Stimulated activated CD8-positive, alpha-beta memory T cell treated with anti-CD3 and anti-CD28 coated beads, Interleukin-4, amount 100 ng/mL, for 4 hours (primary cell): ENCODE data around the gene FIZ1.

ENCODE experiments used
- DNase-seq, 2 donors: peaks; one replicate each; pipeline ENCODE4 v3.0.0-alpha.2; 2020; ENCODE audit warnings: low read depth in 2 of 2, low spot score in 1 of 2

The FIZ1 gene

DNA sequence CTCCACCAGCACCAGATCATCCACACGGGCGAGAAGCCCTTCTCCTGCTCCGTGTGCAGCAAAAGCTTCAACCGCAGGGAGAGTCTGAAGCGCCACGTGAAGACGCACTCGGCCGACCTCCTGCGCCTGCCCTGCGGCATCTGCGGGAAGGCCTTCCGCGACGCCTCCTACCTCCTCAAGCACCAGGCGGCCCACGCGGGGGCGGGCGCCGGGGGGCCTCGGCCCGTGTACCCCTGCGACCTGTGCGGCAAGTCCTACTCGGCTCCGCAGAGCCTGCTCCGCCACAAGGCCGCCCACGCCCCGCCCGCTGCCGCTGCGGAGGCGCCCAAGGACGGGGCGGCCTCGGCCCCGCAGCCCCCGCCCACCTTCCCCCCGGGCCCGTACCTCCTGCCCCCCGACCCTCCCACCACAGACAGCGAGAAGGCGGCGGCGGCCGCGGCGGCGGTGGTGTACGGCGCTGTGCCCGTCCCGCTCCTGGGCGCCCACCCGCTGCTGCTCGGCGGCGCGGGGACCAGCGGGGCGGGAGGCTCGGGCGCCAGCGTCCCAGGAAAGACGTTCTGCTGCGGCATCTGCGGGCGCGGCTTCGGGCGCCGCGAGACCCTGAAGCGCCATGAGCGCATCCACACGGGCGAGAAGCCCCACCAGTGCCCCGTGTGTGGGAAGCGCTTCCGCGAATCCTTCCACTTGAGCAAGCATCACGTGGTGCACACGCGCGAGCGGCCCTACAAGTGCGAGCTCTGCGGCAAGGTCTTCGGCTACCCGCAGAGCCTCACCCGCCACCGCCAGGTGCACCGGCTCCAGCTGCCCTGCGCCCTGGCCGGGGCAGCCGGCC is 15.6 kb upstream of the FIZ1 start:
- no peak for DNase-seq

DNA sequence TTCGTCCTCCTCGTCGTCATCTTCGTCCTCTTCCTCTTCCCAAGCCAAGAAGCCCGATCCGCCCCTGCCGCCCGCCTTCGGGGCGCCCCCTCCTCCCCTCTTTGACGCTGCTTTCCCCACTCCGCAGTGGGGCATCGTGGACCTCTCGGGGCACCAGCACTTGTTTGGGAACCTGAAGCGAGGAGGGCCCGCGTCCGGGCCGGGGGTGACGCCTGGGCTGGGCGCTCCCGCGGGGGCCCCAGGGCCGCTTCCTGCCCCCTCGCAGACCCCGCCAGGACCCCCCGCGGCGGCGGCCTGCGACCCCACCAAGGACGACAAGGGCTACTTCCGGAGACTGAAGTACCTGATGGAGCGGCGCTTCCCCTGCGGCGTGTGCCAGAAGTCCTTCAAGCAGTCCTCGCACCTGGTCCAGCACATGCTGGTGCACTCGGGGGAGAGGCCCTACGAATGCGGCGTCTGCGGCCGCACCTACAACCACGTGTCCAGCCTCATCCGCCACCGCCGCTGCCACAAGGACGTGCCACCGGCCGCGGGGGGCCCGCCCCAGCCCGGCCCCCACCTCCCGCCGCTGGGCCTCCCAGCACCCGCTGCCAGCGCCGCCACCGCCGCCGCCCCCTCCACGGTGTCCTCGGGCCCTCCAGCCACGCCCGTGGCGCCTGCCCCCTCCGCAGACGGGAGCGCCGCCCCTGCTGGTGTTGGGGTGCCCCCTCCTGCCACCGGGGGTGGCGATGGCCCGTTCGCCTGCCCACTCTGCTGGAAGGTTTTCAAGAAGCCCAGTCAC is 14.8 kb upstream of the FIZ1 start:
- no peak for DNase-seq

DNA sequence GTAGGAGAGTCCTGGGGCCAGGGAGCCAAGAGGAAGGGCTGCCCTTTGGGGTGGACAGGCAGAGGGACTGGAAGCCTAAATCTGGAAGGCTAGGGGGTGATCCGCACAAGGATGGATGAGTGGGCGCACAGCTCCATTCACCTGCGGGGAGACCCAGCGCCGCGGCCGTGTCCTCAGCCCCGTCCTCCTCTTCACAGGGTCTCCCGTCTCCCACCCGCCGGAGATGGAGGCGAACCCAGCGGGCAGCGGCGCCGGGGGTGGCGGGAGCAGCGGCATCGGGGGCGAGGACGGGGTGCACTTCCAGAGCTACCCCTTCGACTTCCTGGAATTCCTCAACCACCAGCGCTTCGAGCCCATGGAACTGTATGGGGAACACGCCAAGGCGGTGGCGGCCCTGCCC is 14.1 kb upstream of the FIZ1 start:
- no peak for DNase-seq

DNA sequence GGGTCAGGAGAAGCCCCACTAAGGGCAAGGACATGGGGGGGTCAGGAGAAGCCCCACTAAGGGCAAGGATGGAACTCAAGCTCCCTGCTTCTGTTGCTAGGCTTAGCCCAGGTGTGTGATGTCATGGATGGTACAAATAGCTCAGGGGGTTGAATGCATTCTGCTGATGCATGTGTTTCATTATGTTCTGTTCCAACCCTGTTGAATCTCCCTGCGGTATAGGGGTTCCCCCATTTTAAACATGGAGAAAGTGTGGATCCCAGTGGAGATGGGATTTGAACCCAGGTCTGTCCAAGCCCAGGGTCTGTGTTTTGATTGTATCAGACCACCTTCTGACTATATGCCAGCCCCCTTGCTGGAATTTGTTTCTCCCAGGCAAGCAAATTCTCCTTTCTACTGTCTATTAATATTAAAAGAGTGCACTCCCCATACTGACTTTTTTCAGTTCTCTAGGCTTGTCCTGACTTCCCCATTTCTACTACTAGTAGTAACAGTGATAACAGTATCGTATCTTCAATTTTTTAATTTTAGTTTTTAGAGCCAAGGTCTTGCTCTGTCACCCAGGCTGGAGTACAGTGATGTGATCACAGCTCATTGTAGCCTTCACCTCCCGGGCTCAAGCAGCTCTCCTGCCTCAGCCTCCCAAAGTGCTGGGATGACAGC is 12.8 kb upstream of the FIZ1 start:
- no peak for DNase-seq

DNA sequence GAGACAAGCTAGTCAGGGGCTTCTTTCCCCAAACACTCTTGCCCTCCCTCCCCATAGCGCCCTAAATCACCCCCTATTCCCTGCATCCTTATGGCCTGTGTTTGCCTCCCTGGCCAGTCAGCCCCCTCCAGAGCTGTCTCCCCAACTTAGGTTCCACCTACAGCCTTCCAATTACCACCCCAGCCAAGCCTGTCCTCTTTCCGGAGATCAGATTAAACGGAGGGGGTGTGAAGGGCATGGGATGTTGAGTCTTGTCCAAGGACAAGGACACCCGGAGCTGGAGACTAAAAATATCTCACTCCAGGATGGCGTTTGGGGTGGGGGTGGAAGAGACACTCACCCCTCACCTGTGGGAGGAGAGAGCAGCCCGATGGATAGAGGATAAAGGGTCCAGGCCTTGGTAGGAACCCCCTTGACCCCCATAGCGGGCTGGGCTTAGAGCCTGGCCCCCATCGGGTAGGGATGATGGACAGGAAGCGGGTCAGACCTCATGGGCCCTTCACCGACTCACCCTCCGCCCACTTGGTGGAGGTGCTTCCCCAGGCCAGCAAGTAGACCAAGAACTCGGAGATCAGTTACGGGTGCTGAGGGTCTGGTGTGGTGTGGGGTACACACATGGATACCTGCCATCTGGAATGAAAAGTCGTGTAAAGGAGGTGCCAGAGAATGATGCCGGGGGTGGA is 12.1 kb upstream of the FIZ1 start:
- no peak for DNase-seq

DNA sequence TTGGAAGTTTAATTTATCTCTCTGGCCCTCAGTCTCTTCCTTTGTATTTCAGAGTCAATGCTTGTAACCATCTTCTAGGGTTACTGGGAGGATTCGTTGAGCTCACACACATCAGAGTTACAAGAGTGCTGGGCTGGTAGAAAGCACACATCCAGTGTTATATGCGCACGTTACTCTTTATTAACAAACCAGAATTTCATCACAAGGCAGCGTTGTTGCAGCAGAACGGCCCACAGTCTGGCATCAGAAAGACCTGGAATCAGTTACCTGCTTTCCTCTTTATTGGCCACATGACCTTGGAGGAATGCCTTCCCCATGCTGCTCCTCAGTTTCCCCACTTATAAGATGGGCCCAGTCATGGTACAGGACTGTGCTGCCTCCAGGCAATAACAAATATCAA is 10.0 kb upstream of the FIZ1 start:
- DNase-seq, result no peak

DNA sequence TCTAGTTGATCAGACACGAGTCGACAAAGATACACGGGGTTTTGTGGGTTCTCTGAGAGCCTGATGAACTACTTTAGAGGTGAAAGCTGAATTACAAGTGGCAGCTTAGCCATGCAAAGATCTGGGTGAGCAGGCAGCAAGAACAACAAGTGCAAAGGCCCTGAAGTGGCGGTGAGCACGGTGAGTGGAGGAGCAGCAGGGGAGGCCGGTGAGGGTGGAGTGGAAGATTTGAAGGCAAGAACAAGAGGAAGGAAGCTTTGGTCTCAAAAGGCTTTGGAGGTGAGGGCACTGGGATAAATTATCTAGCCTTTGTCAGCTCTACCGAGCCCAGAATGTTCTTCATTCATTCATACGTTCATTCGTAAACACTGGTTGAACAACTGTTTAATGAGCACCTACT is 7.5 kb upstream of the FIZ1 start:
- DNase-seq, result no peak

DNA sequence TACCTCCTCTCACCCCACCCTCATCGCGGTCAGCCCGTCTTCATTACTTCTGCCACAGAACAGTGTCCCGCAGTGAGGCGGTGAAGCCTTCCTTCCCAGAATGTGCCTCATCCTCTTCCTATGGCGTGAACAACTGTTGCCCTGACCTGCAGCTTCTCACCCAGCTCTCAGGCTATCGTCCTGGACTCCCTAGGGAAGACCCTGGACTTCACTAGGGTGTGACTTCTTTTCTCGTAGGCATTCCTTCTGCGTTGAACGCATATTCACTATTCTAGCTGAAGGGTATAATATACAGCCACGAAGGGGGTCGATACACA is 7.1 kb upstream of the FIZ1 start:
- no peak for DNase-seq

DNA sequence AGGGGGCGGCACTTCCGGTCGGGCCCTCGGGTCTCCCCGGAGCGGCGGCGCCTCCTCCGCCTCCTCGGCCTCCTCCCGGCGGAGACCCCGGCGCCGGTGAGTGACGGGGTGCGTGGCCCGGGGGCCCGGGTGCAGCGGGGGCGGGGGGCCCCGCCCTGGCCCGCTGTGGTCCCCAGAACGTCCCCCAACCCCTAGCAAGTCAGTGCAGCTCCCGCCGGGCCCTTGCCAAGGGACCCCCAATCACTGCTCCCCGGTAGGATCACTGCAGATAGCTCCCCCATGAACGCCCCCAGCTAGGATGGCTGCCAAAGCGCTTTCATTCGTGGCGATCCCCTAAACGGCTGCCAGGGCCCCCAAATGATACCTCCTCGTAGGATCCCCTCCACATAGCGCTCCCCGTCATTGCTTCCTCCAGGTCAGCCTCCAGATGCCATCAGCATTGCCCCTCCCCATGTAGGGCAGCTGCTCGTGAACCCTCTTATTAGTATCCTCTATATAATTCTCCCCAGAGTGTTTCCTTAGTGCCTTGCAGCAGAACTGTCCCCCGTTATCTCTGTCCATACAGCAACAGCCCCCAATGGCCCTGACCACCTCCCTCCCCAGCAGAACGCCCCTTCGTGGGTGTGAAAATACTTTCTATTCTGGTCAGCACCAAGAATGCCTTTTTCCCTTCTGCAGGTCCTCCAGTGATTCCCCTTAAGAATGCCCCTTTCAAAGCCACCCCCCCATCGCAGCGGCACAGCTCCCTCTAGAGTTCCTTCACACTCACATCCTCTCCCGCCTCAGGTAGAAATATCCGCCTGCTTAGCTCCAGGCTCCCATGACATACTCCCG is 6.5 kb upstream of the FIZ1 start, which contains the start of gene ZNF865:
TSS of gene ZNF865 (plus strand) at position 11 of the 834 bp plus-strand sequence. CDS start 7,972 bp downstream, outside the sequence.
- DNase-seq, result peak in 1 of 2 donors; percentile 49

DNA sequence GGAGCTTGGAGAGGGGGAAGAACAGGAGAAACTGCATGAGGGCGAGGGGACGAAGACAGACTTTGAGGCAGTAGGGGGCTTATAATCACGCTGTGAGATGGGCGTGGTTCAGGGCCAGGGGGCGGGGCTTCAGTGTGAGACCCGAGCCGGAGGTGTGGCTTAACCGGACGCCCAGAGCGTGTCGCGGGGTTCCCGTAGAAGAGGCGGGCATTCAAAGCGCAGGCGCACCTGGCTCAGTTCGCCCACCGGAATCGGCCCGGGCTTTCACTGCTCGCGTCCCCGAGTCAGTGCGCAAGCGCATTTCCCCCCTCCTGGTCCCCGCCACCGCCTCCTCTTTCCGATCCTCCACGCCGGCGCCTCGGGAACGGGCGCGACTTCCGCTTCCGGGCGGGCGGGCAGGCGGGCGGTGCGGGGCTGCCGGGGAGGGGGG is 5.9 kb upstream of the FIZ1 start:
- DNase-seq, result peak; percentile 97 to 98

DNA sequence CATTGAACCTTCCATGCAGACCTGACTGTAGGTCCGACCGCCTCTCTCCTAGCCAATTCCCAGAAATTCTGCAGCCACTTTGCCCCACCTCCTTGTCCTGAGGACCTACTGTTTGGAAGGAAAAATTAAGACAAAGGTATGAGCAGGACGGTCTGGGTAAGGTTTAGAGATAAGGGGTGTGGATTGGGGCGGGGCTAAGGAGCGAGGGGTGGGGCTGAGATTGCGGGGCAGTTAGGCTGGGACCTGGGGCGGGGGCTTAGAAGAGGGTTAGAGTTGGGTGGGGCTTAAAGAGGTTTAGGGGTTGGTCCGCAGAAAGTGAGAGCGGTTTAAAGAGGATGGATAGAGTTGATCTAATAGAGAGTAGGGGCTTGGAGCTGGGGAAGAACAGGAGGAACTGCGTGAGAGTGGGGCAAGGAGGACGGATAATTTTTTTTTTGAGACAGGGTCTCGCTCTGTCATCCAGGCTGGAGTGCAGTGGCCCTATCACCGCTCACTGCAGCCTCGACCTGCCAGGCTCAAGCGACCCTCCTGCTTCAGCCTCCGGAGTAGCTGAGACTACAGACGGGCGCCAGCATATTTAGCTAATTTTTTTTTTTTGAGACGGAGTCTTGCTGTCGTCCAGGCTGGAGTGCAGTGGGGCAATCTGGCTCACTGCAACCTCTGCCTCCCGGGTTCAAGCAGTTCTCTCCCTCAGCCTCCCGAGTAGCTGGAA is 4.4 kb upstream of the FIZ1 start:
- no peak for DNase-seq

DNA sequence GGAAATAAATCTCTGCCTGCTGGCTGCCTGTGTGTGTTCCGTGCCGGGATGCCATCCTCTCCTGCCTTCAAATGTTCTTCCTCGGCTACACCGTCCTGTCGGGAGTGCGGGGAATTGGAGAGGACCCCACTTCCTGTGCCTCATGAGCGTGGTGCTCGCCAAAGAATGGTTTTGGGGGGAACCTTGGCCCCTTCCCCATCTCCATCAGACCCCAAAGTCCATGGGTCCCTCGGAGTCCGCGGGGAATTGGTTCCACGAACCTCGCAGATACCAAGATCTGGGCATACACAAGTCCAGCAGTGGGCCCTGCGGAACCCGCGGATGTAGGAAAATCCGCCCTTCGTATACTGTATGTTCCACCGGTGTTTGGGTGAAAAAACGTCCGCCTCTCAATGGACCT is 3.8 kb upstream of the FIZ1 start:
- no peak for DNase-seq

DNA sequence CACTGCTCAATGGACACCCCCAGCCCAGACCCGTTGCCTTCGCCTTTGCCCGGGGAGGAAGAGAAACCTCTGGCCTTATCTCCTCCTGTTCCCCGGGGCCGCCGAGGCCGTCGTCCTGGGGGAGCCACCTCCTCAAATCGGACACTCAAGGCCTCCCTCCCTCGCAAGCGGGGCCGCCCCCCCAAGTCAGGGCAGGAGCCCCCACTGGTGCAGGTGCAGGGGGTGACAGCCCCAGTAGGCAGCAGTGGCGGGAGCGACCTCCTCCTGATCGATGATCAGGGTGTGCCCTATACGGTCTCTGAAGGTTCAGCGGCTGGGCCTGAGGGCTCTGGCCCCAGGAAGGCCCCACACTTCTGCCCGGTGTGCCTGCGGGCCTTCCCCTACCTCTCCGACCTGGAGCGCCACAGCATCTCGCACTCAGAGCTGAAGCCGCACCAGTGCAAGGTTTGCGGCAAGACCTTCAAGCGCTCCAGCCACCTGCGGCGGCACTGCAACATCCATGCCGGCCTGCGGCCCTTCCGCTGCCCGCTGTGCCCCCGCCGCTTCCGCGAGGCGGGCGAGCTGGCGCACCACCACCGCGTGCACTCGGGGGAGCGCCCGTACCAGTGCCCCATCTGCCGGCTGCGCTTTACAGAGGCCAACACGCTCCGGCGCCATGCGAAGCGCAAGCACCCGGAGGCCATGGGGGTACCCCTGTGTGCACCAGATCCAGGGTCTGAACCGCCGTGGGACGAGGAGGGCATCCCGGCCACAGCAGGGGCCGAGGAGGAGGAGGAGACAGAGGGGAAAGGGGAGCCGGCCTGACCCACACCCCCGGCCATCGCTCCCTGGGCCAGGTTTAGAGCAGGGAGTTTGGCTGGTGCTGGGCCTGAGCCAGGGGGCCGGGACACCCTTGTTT is 3.0 kb upstream of the FIZ1 start:
- DNase-seq, result no peak

DNA sequence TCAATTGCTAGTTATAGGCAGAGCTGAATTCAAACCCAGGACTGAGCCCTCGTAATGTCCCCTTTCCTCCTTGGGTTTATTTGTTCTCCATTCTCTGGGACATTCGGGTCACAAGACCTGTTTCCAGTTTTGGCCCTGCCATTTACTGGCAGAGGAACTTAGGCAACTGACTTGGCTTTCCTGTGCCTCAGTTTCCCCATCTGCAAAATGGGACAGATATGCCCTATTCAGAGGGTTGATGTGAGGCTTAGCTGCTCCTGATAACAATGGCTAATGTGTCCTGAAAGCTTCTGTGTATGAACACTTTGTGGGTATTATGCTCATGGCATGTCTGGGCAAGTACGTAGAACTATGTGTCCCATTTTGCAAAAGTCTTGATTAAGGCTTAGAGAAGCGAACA is 1.8 kb upstream of the FIZ1 start:
- DNase-seq, result no peak

DNA sequence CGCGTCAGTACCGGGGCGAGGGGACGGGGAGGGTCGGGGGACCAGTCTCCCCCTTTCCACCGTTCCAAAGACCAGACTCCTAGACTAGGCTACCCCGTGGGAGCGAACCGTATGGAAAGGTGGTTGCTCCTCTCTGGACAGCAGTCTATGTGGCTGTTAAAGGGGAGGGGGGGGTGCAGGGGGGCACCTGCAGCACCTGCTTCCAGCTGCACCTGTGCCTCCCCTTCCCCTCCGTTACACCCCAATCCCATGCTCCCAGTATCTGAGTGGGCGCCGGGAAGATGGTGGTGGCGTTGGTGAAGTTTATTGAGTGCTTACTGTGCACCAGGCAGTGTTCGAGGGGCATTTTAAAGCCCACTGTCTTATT is 1.3 kb upstream of the FIZ1 start:
- no peak for DNase-seq

DNA sequence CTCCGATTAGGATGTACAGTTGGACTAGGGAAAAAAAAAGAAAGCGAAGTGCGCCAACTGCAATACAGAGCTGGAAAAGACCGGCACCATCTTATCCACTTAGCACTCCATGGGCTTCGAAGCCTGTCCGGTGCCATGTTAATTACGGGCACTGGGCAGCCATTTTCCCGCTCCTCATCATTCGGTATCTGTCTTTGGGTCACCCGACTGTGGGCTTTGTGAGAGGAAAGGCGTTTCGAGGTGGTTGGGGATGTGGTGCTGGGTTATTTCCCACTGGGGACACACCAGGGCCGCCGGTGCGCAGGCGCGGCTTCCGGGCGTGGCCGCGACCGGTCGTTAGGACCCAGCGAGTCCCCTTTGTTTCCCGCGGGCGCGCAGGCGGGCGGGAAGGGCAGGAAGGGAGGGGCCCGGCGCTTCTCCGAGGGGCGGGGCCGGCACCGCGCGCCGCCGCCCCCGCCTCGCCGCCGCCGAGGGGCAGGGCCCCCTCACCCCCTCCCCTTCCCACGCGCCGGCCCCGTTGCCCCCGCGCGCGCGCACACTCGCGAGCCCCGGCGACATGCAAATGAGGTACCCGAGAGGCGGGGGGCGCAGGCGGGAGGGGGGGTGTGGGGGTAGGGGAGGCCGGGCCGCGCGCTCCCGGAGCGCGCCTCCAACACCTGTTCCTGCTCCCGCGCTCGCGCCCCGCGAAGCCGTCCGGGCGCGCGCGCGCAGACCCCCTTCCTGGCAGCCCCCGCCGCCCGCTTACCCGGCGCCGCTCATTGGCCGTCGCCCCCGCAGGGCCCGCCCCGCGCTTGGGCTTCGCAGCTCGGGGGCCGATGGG is 735 bp upstream of the FIZ1 start, which contains the start of gene ZNF524:
TSS of gene ZNF524 (plus strand) at position 447 of the 820 bp plus-strand sequence. CDS start 1,825 bp downstream, outside the sequence.
- DNase-seq, result peak; percentile 54 to 68

DNA sequence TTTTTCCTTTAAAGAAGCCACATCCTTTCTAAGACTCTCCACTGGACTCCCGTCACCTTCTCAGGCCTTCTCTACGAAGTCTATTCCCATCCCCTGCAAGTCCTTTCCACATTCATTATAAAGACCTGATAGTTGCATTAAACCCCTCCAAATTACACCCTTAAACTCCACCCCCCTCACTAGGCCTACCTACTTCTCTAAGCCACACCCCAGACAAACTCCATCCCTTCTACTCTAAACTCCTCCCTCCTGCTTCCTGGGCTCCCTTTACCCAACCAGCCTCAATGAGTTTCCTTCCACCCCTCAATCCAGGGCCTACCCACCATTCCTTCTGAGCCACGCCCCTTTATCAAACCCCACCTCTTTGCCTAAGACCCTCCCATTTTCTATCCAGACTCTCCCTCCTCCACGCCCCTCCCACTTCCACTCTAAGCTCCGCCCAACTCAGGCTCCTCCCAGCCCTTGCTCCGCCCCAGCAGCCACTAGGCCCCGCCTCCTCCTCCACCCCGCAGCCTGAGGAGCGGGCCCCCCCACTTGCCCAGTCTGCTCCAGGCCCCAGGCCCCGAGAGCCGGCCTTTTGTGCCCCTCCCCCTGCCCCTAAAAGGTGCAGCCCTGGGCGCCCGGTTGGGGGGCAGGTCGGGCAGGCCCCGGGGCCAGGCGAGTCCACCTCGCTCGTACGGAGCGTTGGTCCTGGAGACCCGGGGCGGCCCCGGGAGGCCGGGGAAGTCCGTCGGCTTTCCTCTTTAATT is 424 bp downstream of the FIZ1 start:
- DNase-seq, result peak; percentile 80
